HL-60 (cell line): ENCODE data around the gene GSN.

Experiments
- DNase-seq, 2 experiments: peaks; one replicate each; pipeline ENCODE4 v3.0.0-alpha.2; 2010 to 2020; ENCODE audit warnings: low read depth in 1 of 2, low spot score in 1 of 2
- H3K27ac ChIP-seq: fragments of 250-450 bp; sonication (Bioruptor Pico); replicated peaks from 2 replicates; pipeline ENCODE4 v1.5.1; 2020; ENCODE audit warnings: mild to moderate bottlenecking, moderate library complexity
- H3K27me3 ChIP-seq: fragments of 250-450 bp; sonication (Bioruptor Pico); 2 replicates; pipeline ENCODE4 v1.5.1; 2021; ENCODE audit warnings: mild to moderate bottlenecking, moderate library complexity; ENCODE audit not compliant: insufficient read depth, poor library complexity, severe bottlenecking
- H3K4me3 ChIP-seq: replicated peaks from 2 replicates; pipeline ENCODE4 v1.5.1; 2011; ENCODE audit warnings: mild to moderate bottlenecking, control low read depth, low read length; ENCODE audit not compliant: insufficient read depth
- GABPA ChIP-seq: IDR thresholded peaks from 2 replicates; pipeline ENCODE4 v1.6.1; 2012; ENCODE audit warnings: low read depth
- POLR2AphosphoS5 ChIP-seq: IDR thresholded peaks from 2 replicates; pipeline ENCODE4 v1.6.1; 2012; ENCODE audit warnings: low read depth
- SPI1 ChIP-seq: IDR thresholded peaks from 2 replicates; pipeline ENCODE4 v1.6.1; 2012; ENCODE audit warnings: low read depth, mild to moderate bottlenecking, borderline replicate concordance
- TF ChIP-seq, protein P1 (sequence below): IDR thresholded peaks from one replicate; pipeline ENCODE4 v1.5.1; 2011; ENCODE audit warnings: low read length, control low read depth, inconsistent platforms; ENCODE audit not compliant: insufficient read depth
- TF ChIP-seq, protein P2 (sequence below): IDR thresholded peaks from 2 replicates; pipeline ENCODE4 v1.6.1; 2012; ENCODE audit warnings: low read depth; ENCODE audit not compliant: insufficient replicate concordance

The GSN gene

DNA sequence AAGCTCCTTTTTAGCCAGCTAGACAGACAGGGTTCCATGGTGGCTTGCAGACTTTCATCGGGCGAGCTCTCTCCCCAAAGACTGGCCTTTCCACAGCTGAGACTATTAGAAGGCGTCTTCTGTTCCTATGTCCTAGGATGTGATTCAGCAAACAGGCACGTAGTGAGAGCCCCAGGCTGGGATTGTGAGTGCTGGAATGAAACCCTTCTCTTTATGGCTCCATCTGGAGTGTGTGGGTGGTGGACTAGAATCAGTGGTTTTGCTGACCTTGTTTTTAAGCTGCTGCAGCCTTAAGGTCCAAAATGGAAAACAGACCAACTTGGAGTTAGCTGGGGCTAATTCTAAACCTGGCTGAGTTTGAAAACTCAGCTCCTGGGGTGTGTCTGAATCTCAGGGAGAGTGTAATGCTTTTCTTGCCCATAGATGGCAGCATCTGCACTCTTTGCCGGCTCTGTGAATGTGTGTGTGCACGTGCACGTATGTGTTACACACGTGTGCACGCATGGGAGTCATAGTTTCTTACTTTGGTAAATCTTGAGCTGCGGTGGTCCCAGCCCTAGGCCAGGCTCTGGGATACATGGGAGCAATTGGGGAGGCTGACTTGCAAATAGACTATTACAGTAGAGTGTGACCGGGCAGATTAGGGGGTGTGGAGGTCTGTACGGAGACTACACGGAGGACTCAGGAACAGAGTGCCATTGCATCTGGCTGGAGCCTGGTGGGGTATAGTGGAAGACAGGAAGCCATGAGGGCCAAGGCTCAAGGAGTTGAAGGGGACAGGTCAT, 10.7 kb downstream of the GSN start:
- Histone ChIP-seq H3K4me3 (no peak overlapping the region), H3K27ac (peak overlapping the region; percentile 16), H3K27me3 (no peaks in the 10 kb centered on the region)
- TF ChIP-seq POLR2AphosphoS5 (peak; percentile 36; the same call in 1 of the 2 replicates), SPI1 (no peak), GABPA (no peak)
- TF ChIP-seq, protein P1, sequence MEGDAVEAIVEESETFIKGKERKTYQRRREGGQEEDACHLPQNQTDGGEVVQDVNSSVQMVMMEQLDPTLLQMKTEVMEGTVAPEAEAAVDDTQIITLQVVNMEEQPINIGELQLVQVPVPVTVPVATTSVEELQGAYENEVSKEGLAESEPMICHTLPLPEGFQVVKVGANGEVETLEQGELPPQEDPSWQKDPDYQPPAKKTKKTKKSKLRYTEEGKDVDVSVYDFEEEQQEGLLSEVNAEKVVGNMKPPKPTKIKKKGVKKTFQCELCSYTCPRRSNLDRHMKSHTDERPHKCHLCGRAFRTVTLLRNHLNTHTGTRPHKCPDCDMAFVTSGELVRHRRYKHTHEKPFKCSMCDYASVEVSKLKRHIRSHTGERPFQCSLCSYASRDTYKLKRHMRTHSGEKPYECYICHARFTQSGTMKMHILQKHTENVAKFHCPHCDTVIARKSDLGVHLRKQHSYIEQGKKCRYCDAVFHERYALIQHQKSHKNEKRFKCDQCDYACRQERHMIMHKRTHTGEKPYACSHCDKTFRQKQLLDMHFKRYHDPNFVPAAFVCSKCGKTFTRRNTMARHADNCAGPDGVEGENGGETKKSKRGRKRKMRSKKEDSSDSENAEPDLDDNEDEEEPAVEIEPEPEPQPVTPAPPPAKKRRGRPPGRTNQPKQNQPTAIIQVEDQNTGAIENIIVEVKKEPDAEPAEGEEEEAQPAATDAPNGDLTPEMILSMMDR = peak; percentile 78
- peak in 1 of 2 experiments; percentile 77 for DNase-seq

DNA sequence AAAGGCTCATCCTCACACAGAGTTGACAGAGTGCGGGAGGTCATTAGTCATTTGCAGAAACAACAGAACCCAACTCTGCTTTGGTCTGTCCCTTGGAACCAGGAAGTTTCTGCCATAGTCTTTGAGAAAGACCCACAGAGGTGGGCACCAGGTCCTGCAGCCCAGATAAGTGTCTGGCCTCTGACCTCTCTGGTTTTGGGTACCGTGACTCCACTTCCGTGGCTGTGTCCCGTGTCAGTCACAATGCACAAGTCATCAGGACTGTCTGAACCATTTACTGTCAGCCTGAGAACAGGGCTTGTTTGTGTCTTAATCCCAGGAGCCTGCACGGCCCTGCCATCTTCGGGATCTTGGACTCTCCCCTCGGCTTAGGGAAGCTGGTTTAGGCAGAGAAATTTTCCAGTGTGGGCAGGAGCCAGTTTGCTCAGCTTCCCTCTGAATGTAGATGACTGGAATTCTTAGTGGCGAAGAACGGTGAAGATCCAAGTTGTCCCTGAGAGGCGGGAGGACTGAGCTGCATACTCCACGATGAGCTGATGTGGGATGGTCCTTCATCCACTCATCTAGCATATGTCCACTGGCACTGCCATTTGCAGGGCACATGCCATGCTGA, 11.9 kb downstream of the GSN start:
- no peaks in the 10 kb centered on the region for H3K27me3 ChIP-seq
- no peak for DNase-seq
- no peak overlapping the region for H3K4me3 ChIP-seq
- TF ChIP-seq POLR2AphosphoS5 (no peak), GABPA (no peak), SPI1 (no peak)
- TF ChIP-seq, protein P1 = no peak
- TF ChIP-seq, protein P2, sequence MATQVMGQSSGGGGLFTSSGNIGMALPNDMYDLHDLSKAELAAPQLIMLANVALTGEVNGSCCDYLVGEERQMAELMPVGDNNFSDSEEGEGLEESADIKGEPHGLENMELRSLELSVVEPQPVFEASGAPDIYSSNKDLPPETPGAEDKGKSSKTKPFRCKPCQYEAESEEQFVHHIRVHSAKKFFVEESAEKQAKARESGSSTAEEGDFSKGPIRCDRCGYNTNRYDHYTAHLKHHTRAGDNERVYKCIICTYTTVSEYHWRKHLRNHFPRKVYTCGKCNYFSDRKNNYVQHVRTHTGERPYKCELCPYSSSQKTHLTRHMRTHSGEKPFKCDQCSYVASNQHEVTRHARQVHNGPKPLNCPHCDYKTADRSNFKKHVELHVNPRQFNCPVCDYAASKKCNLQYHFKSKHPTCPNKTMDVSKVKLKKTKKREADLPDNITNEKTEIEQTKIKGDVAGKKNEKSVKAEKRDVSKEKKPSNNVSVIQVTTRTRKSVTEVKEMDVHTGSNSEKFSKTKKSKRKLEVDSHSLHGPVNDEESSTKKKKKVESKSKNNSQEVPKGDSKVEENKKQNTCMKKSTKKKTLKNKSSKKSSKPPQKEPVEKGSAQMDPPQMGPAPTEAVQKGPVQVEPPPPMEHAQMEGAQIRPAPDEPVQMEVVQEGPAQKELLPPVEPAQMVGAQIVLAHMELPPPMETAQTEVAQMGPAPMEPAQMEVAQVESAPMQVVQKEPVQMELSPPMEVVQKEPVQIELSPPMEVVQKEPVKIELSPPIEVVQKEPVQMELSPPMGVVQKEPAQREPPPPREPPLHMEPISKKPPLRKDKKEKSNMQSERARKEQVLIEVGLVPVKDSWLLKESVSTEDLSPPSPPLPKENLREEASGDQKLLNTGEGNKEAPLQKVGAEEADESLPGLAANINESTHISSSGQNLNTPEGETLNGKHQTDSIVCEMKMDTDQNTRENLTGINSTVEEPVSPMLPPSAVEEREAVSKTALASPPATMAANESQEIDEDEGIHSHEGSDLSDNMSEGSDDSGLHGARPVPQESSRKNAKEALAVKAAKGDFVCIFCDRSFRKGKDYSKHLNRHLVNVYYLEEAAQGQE = no peak
- no peak overlapping the region for H3K27ac ChIP-seq

DNA sequence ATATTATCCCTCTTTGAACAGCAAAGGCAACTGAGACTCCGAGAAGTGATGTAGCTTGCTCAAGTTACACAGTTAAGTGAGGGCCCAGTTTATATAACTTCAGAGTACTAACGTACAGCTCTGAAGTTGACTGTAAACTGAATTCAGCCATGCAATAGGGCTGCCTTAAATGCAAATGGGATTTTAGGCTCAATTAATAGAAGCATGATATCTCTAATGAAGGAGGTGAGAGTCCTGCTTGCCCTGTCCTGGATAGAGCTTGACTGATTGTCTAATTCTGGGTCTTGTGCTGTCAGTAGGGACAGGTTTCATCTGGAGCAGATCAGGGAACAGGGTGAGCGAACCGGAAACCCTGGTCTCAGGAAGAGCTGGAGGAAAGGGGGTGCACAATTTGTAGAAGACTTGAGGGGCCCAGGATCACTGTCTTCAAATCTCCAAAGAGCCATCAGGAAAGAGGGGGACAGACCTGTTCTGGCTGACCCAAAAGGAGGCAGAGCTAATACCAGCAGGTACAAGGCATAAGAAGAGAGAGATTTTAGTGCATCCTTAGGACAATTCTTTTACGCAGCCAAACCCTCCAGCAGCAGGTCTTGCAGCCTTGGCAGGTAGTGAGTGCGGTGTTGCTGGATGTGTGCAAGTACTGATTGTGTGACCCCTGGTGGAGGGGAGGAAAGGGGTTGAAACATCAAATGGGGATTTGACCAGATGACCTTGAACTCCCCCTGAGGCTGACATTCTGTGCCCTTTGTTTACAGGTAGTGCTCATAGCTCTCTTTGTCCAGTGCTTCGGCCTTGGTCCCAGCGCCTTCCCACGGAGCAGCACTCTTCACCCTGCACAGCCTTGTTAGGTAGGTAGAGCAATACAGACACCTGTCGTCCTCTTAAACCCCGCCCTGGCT, 13.0 kb downstream of the GSN start:
- Histone ChIP-seq H3K4me3 (no peak overlapping the region), H3K27me3 (no peaks in the 10 kb centered on the region), H3K27ac (peak overlapping the region; percentile 66)
- TF ChIP-seq, protein P1 = no peak
- TF ChIP-seq GABPA = no peak
- TF ChIP-seq POLR2AphosphoS5 = no peak
- TF ChIP-seq, protein P2 = no peak
- no peak for TF ChIP-seq SPI1
- no peak for DNase-seq
